IMR-90 (cell line): ENCODE results near the gene INHA. TPM values are rescaled to one million over a fixed set of nuclear protein-coding genes. Genes with fewer than 3 reads are reported as not detected.

Source experiments
- ATAC-seq: fragments of 200-7000 bp; cut with Tn5 transposase; 2 replicates; pipeline ENCODE4 v1.9.1; 2020; ENCODE audit warnings: low read depth, mild to moderate bottlenecking, moderate library complexity
- BruUV-seq: library from RNA; stranded (reverse); fragments of 400-500 nt; replicated peaks from 2 replicates; lab custom pipeline; 2021; lab: Mats Ljungman, UMichigan
- CTCF ChIA-PET: fragments of 300-600 bp; formaldehyde crosslinking; extraction: SDS; loops from one replicate; lab custom pipeline; 2021; ENCODE audit warnings: antibody characterized with exemption; lab: Yijun Ruan, JAX
- POLR2A ChIA-PET: fragments of 300-600 bp; sonication (Branson Sonifier 250); formaldehyde crosslinking; loops from one replicate; lab custom pipeline; 2022; ENCODE audit warnings: antibody characterized with exemption; ENCODE audit not compliant: unreplicated experiment; lab: Charles Lee
- DNase-seq: peaks from one replicate; pipeline ENCODE4 v3.0.0; 2013
- H2AFZ ChIP-seq: replicated peaks from 2 replicates; pipeline ENCODE3; 2013; ENCODE audit warnings: low read length, mild to moderate bottlenecking; ENCODE audit not compliant: poor library complexity
- H2AK5ac ChIP-seq: 2 replicates; pipeline ENCODE4 v1.6.1; 2013; ENCODE audit warnings: low read depth, low read length, inconsistent platforms
- H2AK9ac ChIP-seq: replicated peaks from 2 replicates; pipeline ENCODE3; 2013; ENCODE audit warnings: mild to moderate bottlenecking, low read depth, low read length, moderate library complexity; ENCODE audit not compliant: poor library complexity
- H2BK120ac ChIP-seq: 2 replicates; pipeline ENCODE4 v1.6.1; 2013; ENCODE audit warnings: low read depth, low read length, inconsistent platforms
- H2BK15ac ChIP-seq: 3 replicates; pipeline ENCODE4 v1.6.1; 2013; ENCODE audit warnings: low read depth, low read length, inconsistent platforms
- H2BK20ac ChIP-seq: 2 replicates; pipeline ENCODE4 v1.6.1; 2013; ENCODE audit warnings: low read depth, mild to moderate bottlenecking, inconsistent platforms, low read length, moderate library complexity
- H2BK5ac ChIP-seq: 2 replicates; pipeline ENCODE4 v1.6.1; 2013; ENCODE audit warnings: mild to moderate bottlenecking, low read depth, low read length, inconsistent platforms; ENCODE audit not compliant: poor library complexity, severe bottlenecking
- H3K14ac ChIP-seq: replicated peaks from 2 replicates; pipeline ENCODE4 v1.6.1; 2013; ENCODE audit warnings: low read depth, low read length, inconsistent platforms
- H3K18ac ChIP-seq: 2 replicates; pipeline ENCODE4 v1.6.1; 2013; ENCODE audit warnings: low read depth, low read length, control low read depth
- H3K23ac ChIP-seq: 2 replicates; pipeline ENCODE4 v1.6.1; 2013; ENCODE audit warnings: low read depth, low read length, inconsistent platforms
- H3K27ac ChIP-seq: 2 replicates; pipeline ENCODE4 v1.5.1; 2013; ENCODE audit warnings: mild to moderate bottlenecking, control low read depth, low read length; ENCODE audit not compliant: insufficient read depth
- H3K27me3 ChIP-seq: 2 replicates; pipeline ENCODE4 v1.6.1; 2013; ENCODE audit warnings: low read length; ENCODE audit not compliant: control insufficient read depth, insufficient read depth
- H3K36me3 ChIP-seq: 2 replicates; pipeline ENCODE4 v1.6.1; 2013; ENCODE audit warnings: low read length, mixed read lengths; ENCODE audit not compliant: control insufficient read depth, insufficient read depth
- H3K4ac ChIP-seq: 2 replicates; pipeline ENCODE4 v1.6.1; 2013; ENCODE audit warnings: low read depth, low read length, inconsistent platforms
- H3K4me1 ChIP-seq: 2 replicates; pipeline ENCODE4 v1.6.1; 2013; ENCODE audit warnings: low read length, mixed read lengths; ENCODE audit not compliant: control insufficient read depth, insufficient read depth
- H3K4me2 ChIP-seq: 2 replicates; pipeline ENCODE4 v1.6.1; 2013; ENCODE audit warnings: low read depth, mild to moderate bottlenecking, control low read depth, low read length, moderate library complexity
- H3K4me3 ChIP-seq: 2 replicates; pipeline ENCODE4 v1.5.1; 2013; ENCODE audit warnings: low read depth, mild to moderate bottlenecking, control low read depth, low read length, moderate library complexity; ENCODE audit not compliant: insufficient read depth
- H3K56ac ChIP-seq: 2 replicates; pipeline ENCODE4 v1.6.1; 2013; ENCODE audit warnings: low read length, inconsistent platforms; ENCODE audit not compliant: insufficient read depth; ENCODE audit errors: extremely low read depth
- H3K79me1 ChIP-seq, 2 experiments: 2 replicates each; pipeline ENCODE4 v1.6.1; 2013; ENCODE audit warnings: low read length in 2 of 2, inconsistent platforms in 1 of 2, low read depth in 1 of 2
- H3K9ac ChIP-seq: 2 replicates; pipeline ENCODE4 v1.6.1; 2013; ENCODE audit warnings: low read depth, low read length, control low read depth
- H3K9me1 ChIP-seq: 2 replicates; pipeline ENCODE4 v1.6.1; 2013; ENCODE audit warnings: low read length, inconsistent platforms; ENCODE audit not compliant: insufficient read depth
- H3K9me3 ChIP-seq: 2 replicates; pipeline ENCODE4 v1.6.1; 2013; ENCODE audit warnings: low read length; ENCODE audit not compliant: control insufficient read depth, insufficient read depth
- H4K20me1 ChIP-seq: 2 replicates; pipeline ENCODE4 v1.6.1; 2013; ENCODE audit warnings: low read length, inconsistent platforms; ENCODE audit not compliant: insufficient read depth
- H4K5ac ChIP-seq: 2 replicates; pipeline ENCODE4 v1.6.1; 2013; ENCODE audit warnings: mild to moderate bottlenecking, low read depth, low read length, control low read depth
- H4K8ac ChIP-seq, 2 experiments: 2 replicates each; pipeline ENCODE4 v1.6.1; 2013; ENCODE audit warnings: low read depth in 2 of 2, low read length in 2 of 2, control low read depth in 1 of 2, inconsistent platforms in 1 of 2
- H4K91ac ChIP-seq: 2 replicates; pipeline ENCODE4 v1.6.1; 2013; ENCODE audit warnings: low read depth, low read length, inconsistent platforms; ENCODE audit not compliant: insufficient read depth
- CEBPB ChIP-seq: IDR thresholded peaks from 2 replicates; pipeline ENCODE4 v1.6.1; 2012; ENCODE audit warnings: low read depth, low read length, improper control_type of control experiment
- CTCF ChIP-seq: conservative IDR thresholded peaks from 2 replicates; pipeline ENCODE4 v1.5.1; 2012; ENCODE audit warnings: mild to moderate bottlenecking, low read depth, low read length, improper control_type of control experiment
- ELK1 ChIP-seq: fragments of 150-350 bp; IDR thresholded peaks from 2 replicates; pipeline ENCODE4 v1.6.1; 2016; ENCODE audit warnings: low read depth, mild to moderate bottlenecking, low read length, moderate library complexity, borderline replicate concordance
- FOS ChIP-seq: fragments of 150-350 bp; IDR thresholded peaks from 2 replicates; pipeline ENCODE4 v1.6.1; 2016; ENCODE audit warnings: low read depth, low read length
- MAFK ChIP-seq: IDR thresholded peaks from 2 replicates; pipeline ENCODE4 v1.6.1; 2012; ENCODE audit warnings: low read depth, low read length, improper control_type of control experiment
- MAZ ChIP-seq: IDR thresholded peaks from 2 replicates; pipeline ENCODE4 v1.6.1; 2012; ENCODE audit warnings: low read depth, mild to moderate bottlenecking, low read length, improper control_type of control experiment, moderate library complexity, borderline replicate concordance
- MXI1 ChIP-seq: IDR thresholded peaks from 2 replicates; pipeline ENCODE4 v1.6.1; 2012; ENCODE audit warnings: low read depth, mild to moderate bottlenecking, low read length, moderate library complexity, borderline replicate concordance
- NFE2L2 ChIP-seq: fragments of 150-350 bp; IDR thresholded peaks from 2 replicates; pipeline ENCODE4 v1.6.1; 2016; ENCODE audit warnings: low read depth, mild to moderate bottlenecking, low read length
- POLR2A ChIP-seq: IDR thresholded peaks from 2 replicates; pipeline ENCODE4 v1.6.1; 2012; ENCODE audit warnings: mild to moderate bottlenecking, low read depth, low read length
- RCOR1 ChIP-seq: IDR thresholded peaks from 2 replicates; pipeline ENCODE4 v1.6.1; 2012; ENCODE audit warnings: mild to moderate bottlenecking, low read length, improper control_type of control experiment; ENCODE audit not compliant: insufficient replicate concordance
- RFX5 ChIP-seq: IDR thresholded peaks from 2 replicates; pipeline ENCODE4 v1.8.0; 2012; ENCODE audit warnings: low read depth, mild to moderate bottlenecking, low read length, moderate library complexity
- SMC3 ChIP-seq: fragments of 150-350 bp; IDR thresholded peaks from 2 replicates; pipeline ENCODE4 v1.6.1; 2016; ENCODE audit warnings: low read depth, mild to moderate bottlenecking, antibody characterized with exemption, low read length, moderate library complexity
- WGBS, 2 experiments: methylation state at CpG; one replicate each; pipeline versions ENCODE4 v1.1.5 to v1.1.7; 2013; ENCODE audit warnings: missing lambda C conversion rate in 2 of 2; ENCODE audit not compliant: insufficient read length in 1 of 2; ENCODE audit errors: extremely low coverage in 2 of 2; 5-methylcytosine and 5-hydroxymethylcytosine counted together
- dilution Hi-C: fragments of 300-500 bp; cut with HindIII; formaldehyde crosslinking; loops from one replicate; pipeline ENCODE4 v1.14.3; 2018; ENCODE audit warnings: low sequenced_read_pairs; ENCODE audit not compliant: unreplicated experiment
- in situ Hi-C: fragments of 300-500 bp; cut with MboI; formaldehyde crosslinking; loops from 3 replicates; pipeline ENCODE4 v1.14.3; 2019; ENCODE audit warnings: low sequenced_read_pairs, inconsistent platforms, mixed read lengths
- intact Hi-C: fragments of 100-400 bp; cut with micrococcal nuclease; formaldehyde crosslinking; loops from 2 replicates; pipeline ENCODE4 v1.10.0; 2022
- polyA plus RNA-seq, 3 experiments: library from polyadenylated mRNA; depleted of rRNA; stranded (reverse); fragments of >200 nt; gene quantifications; 2 replicates each; pipeline ENCODE4 v1.2.3, GENCODE V29; 2012; ENCODE audit warnings: low replicate concordance in 1 of 3
- total RNA-seq: library from RNA; depleted of rRNA; stranded (reverse); fragments of >200 nt; gene quantifications from 2 replicates; pipeline ENCODE4 v1.2.3, GENCODE V29; 2012

INHA gene
- total and polyA plus RNA-seq, 2 of the 4 experiments (the other 2 are of a cell fraction), result 0.96 TPM; not detected in 1

- Histone ChIP-seq H3K9ac (no peak overlapping the region), H3K9me1 (no peaks in the 10 kb centered on the region), H2AK5ac (no peak overlapping the region), H3K23ac (no peak overlapping the region), H2BK5ac (no peak overlapping the region), H3K4ac (no peak overlapping the region), H3K36me3 (peaks cover 59% of the 10 kb centered on the region), H2BK120ac (no peak overlapping the region), H4K8ac (no peak overlapping the region), H3K18ac (no peak overlapping the region), H4K5ac (no peak overlapping the region), H3K4me1 (no peaks in the 10 kb centered on the region), H2BK20ac (no peak overlapping the region), H2BK15ac (no peak overlapping the region), H3K79me1 (no peaks in the 10 kb centered on the region; a peak in 1 of 4 replicates), H4K91ac (no peak overlapping the region), H4K20me1 (no peaks in the 10 kb centered on the region), H3K4me2 (no peak overlapping the region), H3K27ac (no peak overlapping the region), H2AK9ac (peak overlapping the region; percentile 65), H3K27me3 (no peaks in the 10 kb centered on the region), H3K14ac (no peak overlapping the region), H3K56ac (no peak overlapping the region), H3K9me3 (no peaks in the 10 kb centered on the region), H2AFZ (no peak overlapping the region), H3K4me3 (no peak overlapping the region)
- in situ Hi-C loops (no loop called here), intact Hi-C loops (no loop called here), dilution Hi-C loops (no loop called here)
- POLR2A ChIA-PET, result no interaction called here
- no peak for TF ChIP-seq CEBPB
- TF ChIP-seq MXI1, result no peak
- TF ChIP-seq FOS, result no peak
- TF ChIP-seq NFE2L2, result no peak
- no peak for TF ChIP-seq SMC3
- no peak for TF ChIP-seq MAZ
- no peak for TF ChIP-seq POLR2A
- no peak for TF ChIP-seq RFX5
- TF ChIP-seq CTCF, result no peak
- TF ChIP-seq RCOR1, result no peak
- no peak for TF ChIP-seq MAFK
- no peak for TF ChIP-seq ELK1
- CTCF ChIA-PET, result no interaction called here
- no TSS peak for BruUV-seq
- 84% methylated on average over 4 of the region's 9 CpGs; no CpG with 5 or more reads in 1 of the 2 experiments for WGBS, 2 experiments
- no peak for ATAC-seq
- DNase-seq, result no peak
Measured at GRCh38 chr2:219611306-219611705, 39.2 kb downstream of the INHA start.
